ENCODE results near the gene AFF3.

AFF3 gene

GRCh38 chr2:99725820-99726219 lies 416.6 kb downstream of the AFF3 start:
- no peak for DNase-seq (ENCODE audit: low spot score)
- TF ChIP-seq CTCF (IDR thresholded peaks at IDR 0.05; ENCODE audit: poor library complexity, severe bottlenecking), result peak; percentile 58
- no peaks in the 10 kb centered on the region for H3K9me3 ChIP-seq (ENCODE audit: severe bottlenecking)

DNA sequence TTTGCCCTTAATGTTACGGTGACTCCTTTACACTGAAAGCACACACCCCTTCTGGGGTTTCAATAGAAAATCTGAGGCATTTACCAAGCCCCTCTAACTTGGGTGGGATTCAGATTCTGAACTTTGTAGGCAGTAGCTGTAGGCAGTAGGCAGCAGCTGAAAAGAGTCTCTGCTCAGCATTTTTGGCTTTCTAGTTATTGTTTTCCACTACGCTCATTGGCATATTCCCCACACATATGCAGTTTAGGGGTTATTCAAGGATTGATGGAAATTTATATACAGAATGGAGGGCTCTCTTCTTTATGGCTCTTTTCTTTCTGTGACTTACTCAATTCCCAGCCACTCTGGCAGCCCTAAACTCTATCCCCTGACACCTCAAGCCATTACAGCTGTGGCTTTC lies 419.9 kb downstream of the AFF3 start:
- H3K27me3 ChIP-seq (ENCODE audit: insufficient read depth, poor library complexity, severe bottlenecking), result no peaks in the 10 kb centered on the region
- TF ChIP-seq CTCF (IDR thresholded peaks at IDR 0.05; ENCODE audit: poor library complexity, severe bottlenecking), result no peak
- no peak overlapping the region for H3K4me3 ChIP-seq (ENCODE audit: severe bottlenecking)
- no peak overlapping the region for H3K27ac ChIP-seq (ENCODE audit: poor library complexity, severe bottlenecking)
- no peaks in the 10 kb centered on the region for H3K4me1 ChIP-seq (ENCODE audit: insufficient read depth, poor library complexity, severe bottlenecking)
- no peaks in the 10 kb centered on the region for H3K36me3 ChIP-seq (ENCODE audit: low read depth)
- no peaks in the 10 kb centered on the region for H3K9me3 ChIP-seq (ENCODE audit: severe bottlenecking)
- ATAC-seq (ENCODE audit: low read depth) (no peak), DNase-seq (ENCODE audit: low spot score) (no peak)

More at GRCh38 chr2:99725820-99726219, 416.6 kb downstream of the AFF3 start:
- Histone ChIP-seq H3K4me1 (ENCODE audit: insufficient read depth, poor library complexity, severe bottlenecking) (no peaks in the 10 kb centered on the region), H3K4me3 (ENCODE audit: severe bottlenecking) (no peak overlapping the region), H3K36me3 (ENCODE audit: low read depth) (no peaks in the 10 kb centered on the region), H3K27ac (ENCODE audit: poor library complexity, severe bottlenecking) (no peak overlapping the region), H3K27me3 (ENCODE audit: insufficient read depth, poor library complexity, severe bottlenecking) (no peaks in the 10 kb centered on the region)
- no peak for ATAC-seq (ENCODE audit: low read depth)

DNA sequence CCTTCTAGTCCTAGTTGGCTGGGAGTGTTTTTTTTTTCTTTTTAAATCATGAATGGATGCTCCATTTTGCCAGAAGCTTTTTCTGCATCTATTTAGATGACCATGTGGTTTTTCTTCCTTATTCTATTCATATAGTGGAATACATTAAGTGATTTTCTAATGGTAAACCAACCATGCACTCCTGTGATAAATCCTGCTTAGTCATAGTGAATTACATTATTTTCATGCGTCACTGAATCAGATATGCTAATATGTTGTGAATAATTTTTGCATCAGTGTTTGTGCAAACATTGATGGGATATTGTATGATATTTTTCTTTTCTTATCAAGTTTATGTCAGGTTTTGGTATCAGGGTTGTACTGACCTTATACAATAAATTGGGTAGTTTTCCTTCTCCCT lies 423.3 kb downstream of the AFF3 start:
- no peaks in the 10 kb centered on the region for H3K4me1 ChIP-seq (ENCODE audit: insufficient read depth, poor library complexity, severe bottlenecking)
- no peak for TF ChIP-seq CTCF (IDR thresholded peaks at IDR 0.05; ENCODE audit: poor library complexity, severe bottlenecking)
- H3K27me3 ChIP-seq (ENCODE audit: insufficient read depth, poor library complexity, severe bottlenecking), result no peaks in the 10 kb centered on the region
- H3K4me3 ChIP-seq (ENCODE audit: severe bottlenecking), result no peak overlapping the region
- H3K9me3 ChIP-seq (ENCODE audit: severe bottlenecking), result no peaks in the 10 kb centered on the region
- DNase-seq (ENCODE audit: low spot score), result no peak
- no peak overlapping the region for H3K27ac ChIP-seq (ENCODE audit: poor library complexity, severe bottlenecking)
- no peak for ATAC-seq (ENCODE audit: low read depth)
- no peaks in the 10 kb centered on the region for H3K36me3 ChIP-seq (ENCODE audit: low read depth)

- no peak for ATAC-seq (ENCODE audit: low read depth)
- Histone ChIP-seq H3K27me3 (ENCODE audit: insufficient read depth, poor library complexity, severe bottlenecking) (no peaks in the 10 kb centered on the region), H3K4me3 (ENCODE audit: severe bottlenecking) (no peak overlapping the region), H3K27ac (ENCODE audit: poor library complexity, severe bottlenecking) (no peak overlapping the region), H3K9me3 (ENCODE audit: severe bottlenecking) (no peaks in the 10 kb centered on the region), H3K36me3 (ENCODE audit: low read depth) (no peaks in the 10 kb centered on the region), H3K4me1 (ENCODE audit: insufficient read depth, poor library complexity, severe bottlenecking) (no peaks in the 10 kb centered on the region)
- DNase-seq (ENCODE audit: low spot score), result no peak
- TF ChIP-seq CTCF (IDR thresholded peaks at IDR 0.05; ENCODE audit: poor library complexity, severe bottlenecking), result no peak
Observed at GRCh38 chr2:99715956-99716355, 426.4 kb downstream of the AFF3 start.

GRCh38 chr2:99714349-99714748 lies 428.0 kb downstream of the AFF3 start:
- no peaks in the 10 kb centered on the region for H3K36me3 ChIP-seq (ENCODE audit: low read depth)
- H3K27ac ChIP-seq (ENCODE audit: poor library complexity, severe bottlenecking), result no peak overlapping the region
- H3K27me3 ChIP-seq (ENCODE audit: insufficient read depth, poor library complexity, severe bottlenecking), result no peaks in the 10 kb centered on the region
- H3K9me3 ChIP-seq (ENCODE audit: severe bottlenecking), result no peaks in the 10 kb centered on the region
- H3K4me1 ChIP-seq (ENCODE audit: insufficient read depth, poor library complexity, severe bottlenecking), result no peaks in the 10 kb centered on the region
- ATAC-seq (ENCODE audit: low read depth) (no peak), DNase-seq (ENCODE audit: low spot score) (no peak)
- no peak for TF ChIP-seq CTCF (IDR thresholded peaks at IDR 0.05; ENCODE audit: poor library complexity, severe bottlenecking)
- H3K4me3 ChIP-seq (ENCODE audit: severe bottlenecking), result no peak overlapping the region

Measured in RWPE2 (cell line).